Activated T-helper 1 cell treated with anti-CD3 and anti-CD28 coated beads, Interleukin-2, amount 50 U/mL, for 16 hours (primary cell): Measurements from ENCODE around the gene ROBO4.
A peak's percentile ranks its signal among the peaks of the same experiment; 100 is the strongest.

ENCODE experiments used
- DNase-seq, 2 donors: peaks; one replicate each; pipeline ENCODE4 v3.0.0-alpha.2; 2020; ENCODE audit warnings: low read depth in 1 of 2, low spot score in 1 of 2

Gene ROBO4

DNA sequence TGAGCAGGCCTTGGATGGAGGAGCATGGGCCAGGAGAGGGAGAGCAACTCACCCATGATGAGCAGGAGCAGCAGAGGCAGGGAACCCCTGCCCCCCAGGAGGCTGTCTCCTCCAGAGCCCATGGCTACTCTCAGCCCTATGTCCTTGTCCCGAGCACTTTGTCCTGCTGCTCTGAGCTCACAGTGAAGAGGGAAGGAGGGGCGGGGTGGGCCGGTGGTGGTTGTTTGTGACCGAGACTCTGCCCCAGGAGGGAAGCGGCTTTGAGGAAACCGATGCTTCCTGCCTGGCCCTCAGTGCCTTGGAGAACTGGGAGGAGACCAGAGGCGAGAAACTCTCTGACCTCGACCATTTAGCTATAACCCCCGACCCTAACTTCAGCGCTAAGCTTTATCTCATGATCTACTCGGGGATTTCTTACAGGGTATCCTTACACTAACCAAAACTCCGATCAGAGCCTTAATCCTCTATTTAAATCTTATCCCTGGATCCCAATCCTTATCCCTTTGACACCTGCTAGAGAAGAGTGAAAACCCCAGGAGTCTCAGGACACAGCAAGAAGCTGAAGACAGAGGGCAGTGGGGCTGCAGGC is at the start of gene ROBO4:
TSS of gene ROBO4 (minus strand) at position 192 of the 589 bp plus-strand sequence. CDS start at position 122, 70 bp downstream.
- no peak for DNase-seq

DNA sequence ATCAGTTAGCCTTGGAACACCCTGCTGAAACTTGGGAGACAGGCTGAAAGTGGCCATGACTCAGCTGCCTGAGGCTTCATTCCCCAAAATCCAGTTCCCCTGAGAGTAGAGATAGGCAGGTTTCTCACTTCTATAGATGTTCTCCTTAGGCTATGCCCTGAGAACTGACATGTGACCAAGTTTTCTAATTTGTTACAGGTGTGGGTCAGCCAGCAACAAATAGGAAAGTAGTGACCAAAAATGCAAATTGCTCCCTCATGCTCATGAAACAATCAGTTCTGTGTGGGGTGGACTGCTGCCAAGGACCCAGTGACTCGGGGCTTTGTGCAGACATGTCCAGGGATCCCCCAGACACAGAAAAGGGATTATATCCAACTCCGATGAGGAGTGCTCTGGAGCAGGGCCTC is 49.1 kb upstream of the ROBO4 start:
- no peak for DNase-seq

DNA sequence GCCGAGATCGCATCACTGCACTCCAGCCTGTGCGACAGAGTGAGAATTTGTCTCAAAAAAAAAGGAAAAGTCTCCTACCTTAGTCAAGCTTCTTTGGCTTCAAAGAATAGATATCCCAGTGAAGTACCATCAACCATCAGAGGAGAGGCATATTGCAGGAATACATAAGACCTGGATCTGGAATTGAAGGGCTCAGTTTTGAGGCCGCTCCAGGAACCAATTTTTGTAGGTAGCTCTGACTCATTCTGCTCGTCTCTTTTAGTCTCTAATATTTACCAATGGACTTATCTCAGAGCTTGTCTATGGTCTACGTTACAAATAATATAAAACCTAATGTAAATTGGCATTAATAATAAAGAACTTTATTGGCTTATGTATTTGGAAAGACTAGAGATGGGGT is 48.2 kb upstream of the ROBO4 start:
- no peak for DNase-seq

DNA sequence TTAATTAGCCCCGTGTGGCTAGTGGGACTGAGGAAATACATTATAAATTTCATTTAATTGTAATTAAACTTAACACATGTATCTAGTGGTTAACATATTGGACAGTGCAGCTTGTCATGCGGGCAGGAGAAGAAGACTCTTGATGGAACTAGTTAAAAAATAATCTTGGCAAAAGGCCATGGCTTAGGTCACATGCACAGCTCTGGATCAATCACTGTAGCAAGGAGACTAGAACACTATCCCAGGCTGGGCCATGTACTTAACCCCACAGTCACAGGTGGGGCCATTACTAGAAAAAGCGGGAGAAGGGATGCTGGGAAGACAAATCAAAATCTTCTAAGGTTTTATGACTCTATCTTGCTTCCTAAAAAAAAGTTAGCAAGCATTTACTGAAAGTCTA is 46.9 kb upstream of the ROBO4 start:
- DNase-seq = no peak

DNA sequence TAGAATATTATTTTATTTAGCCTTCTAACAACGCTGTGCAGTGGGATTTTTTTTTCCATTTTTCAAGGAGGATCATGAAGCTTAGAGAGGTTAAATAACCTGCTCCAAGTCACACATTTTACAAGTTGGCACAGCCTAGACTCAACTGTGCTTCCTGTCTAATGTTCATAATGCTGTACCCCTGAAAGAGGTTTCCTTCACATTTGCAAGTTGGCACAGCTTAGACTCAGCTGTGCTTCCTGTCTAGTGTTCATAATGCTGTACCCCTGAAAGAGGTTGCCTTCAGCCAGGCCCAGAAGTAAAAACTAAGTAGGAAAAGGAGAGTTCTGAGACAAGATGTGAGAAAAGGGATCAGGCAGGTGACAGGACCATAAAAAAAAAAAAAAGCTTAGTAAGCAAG is 46.1 kb upstream of the ROBO4 start:
- DNase-seq = no peak

DNA sequence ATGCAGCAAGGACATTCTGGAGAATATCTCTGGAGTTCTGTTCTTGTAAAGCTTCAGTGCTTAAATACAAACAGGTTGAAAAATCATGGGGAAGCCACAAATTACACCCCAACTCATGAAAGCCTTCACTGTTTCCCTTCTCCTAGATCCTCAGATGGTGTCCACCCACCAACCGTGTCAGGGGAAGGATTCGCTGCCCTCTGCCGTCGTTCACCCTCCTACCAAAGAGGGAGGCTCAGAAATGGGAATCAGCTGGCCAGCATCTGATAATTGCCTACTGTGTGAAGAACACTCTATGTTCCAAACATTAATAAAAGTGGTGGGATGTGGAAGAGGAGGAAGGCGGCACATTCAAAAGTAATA is 45.6 kb upstream of the ROBO4 start:
- no peak for DNase-seq

DNA sequence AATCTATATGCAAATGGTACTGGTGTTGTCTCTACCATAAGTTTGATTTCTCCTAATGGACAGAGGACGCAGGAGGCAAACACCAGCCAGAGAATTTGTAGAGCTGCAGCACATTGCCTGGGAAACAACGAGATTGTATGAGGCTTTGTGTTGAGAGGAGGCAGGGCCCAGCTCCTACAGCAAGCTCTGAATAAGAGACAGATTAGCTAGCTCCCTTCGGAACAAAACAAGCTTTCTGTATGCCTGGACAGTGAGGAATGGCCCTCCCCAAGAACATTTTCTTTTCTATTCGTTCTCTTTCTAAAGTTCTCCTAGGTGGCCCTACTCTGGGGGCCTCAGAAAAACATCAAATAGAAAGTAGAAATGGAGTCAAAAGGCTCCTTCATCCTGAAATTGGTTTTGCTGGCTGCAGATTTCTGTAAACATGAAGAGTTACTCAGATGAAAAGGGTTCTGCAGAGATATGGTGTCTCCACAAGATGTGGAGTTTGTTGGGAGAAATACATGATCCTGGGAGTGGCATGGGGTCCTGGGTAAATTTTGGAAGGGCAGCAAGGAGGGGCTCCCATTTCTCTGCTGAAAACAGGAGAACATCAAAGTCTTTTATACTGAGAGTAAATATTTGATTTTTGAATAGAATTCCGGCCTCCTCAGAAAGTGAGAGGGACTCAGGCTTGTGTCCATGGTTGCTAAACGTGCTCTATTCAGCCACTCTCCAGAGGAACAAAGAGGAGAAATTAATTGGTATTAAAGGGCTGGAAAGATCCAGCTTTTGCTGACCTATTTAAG is 45.0 kb upstream of the ROBO4 start:
- no peak for DNase-seq

DNA sequence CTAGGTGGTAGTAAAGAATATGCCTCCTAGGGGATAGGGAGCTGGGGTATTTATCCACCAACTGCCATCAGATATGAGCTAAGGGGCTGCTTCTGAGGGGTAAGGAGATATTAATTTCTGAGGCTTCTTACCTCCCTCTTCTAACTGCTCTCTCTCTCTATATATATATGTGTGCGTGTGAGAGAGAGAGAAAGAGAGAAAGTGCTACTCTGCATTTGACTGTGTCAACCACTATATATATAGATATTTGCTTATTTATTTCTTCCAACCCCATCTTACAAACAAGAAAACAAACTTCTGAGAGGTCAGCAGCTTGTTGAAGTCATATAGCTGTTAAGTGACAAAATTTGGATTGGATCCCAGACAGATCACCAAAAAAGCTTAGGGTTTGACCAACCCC is 44.0 kb upstream of the ROBO4 start:
- DNase-seq = no peak

DNA sequence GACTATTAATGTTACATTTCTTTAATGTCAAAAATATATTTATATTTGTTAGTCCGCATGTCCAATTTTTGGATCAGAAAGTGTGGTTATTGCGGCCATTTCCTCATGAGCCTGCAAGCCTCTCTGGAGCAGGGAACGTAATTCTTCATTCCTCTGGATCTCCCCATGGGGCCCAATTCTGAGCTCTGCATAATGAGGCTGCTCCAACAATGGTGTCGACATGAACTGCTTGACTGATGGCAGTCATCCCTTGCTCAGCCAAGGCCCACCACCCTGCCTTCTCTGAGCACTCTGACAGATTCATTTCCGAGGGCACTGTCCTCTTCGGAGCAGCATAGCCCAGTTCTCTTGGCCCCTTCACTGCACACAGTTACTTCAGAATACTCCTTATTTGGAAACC is 41.3 kb upstream of the ROBO4 start:
- DNase-seq = no peak

DNA sequence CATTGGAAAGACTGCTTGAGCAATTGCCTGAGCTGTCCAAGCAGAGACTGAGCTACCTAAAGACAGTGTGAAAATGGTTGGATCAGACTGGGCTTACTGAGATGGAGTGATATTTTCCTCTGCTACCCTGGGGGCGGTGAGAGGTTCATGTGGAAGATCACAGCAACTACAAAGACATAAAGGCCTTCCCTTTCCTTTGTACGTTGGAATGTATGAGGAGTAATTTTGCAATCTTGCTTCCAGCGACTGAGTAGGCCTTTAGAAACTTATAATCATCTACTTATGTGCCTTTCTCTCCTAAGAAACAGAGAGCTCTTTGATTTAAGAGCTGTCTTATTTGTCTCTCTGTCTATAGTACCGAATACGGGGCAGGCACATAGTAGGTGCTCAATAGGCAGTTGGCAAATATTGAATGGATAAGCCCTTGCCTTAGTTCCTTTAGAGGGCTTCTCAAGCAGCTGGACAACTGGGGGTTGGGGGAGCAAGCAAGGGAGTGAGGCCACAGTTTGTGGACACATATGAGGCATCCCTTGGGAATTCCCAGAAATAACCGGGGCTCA is 40.6 kb upstream of the ROBO4 start:
- DNase-seq = no peak

DNA sequence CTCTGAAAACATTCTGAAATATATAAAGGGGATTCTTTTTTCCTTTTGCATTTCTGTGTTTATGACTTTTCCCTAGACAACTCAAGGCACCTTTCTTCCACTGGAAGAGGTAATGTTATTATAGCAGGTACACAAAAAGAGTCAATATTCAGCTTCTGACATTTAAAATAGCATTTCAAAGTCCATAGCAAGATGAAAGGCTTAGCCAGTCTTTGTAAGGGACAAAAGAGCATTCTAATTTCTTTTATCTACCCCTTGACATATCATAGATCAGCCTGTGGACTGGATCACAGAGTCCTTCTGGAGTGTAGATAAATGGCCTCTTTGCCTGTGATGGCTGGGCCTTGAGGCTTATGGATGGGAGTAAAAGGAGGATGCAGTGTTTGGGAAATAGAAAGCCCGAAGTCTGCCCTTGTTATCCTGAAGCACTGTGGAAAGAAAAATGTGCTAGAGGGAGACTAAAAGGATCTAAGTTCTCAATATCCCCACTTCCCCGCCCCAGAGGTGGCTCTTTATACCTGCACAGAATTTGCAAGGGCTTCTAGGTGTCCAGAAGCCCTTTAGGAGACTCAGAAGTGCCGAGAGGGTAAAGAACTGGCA is 39.8 kb upstream of the ROBO4 start:
- DNase-seq = no peak

DNA sequence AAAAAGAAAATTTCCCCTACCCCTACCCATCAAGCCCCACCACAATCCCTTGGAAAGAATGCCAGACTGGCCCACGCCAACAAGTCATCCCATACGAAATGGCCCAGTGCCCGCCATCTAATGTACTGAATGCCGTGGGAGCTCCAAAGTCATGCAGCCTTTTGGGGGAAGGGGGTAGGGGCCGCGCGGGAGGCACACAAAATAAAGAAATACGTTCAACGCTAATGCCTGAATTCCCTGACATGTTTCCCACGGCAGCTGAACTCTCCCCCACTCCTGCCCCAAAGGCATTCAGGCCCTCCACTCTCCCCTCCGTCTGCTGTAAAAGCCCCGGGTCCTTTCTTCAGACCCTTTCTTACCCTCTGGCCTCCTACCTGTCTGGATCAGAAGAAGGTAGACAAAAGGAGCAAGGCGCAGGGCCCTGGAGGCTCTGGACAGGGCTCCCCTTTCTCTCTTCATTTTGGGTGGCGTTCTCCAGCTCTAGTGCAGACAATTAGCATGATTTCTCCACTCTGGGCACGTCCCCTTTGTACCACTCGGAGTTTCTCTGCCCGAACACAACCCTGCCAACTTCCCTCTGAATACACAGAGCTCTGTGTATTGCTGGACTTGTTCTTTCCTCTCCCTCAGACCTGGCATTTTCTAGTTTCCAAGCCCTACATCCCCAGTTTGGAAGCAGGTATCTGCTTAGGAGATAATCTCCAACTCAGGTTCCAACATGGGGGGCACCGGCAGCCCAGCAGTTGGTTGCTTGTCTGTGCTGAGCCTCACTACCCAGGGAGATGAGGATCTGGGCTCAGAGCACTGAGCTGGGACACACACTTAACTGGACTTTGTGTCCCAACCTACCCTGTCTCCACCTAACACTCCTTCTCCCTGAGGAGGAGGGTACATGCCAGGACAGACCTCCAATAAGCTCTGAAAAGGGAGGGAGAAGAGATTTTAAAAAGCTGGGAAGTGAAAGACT is 38.2 kb upstream of the ROBO4 start, which contains the start of gene HEPACAM:
TSS of gene HEPACAM (minus strand) at position 500 of the 967 bp plus-strand sequence. CDS start at position 459, 41 bp downstream.
- no peak for DNase-seq

DNA sequence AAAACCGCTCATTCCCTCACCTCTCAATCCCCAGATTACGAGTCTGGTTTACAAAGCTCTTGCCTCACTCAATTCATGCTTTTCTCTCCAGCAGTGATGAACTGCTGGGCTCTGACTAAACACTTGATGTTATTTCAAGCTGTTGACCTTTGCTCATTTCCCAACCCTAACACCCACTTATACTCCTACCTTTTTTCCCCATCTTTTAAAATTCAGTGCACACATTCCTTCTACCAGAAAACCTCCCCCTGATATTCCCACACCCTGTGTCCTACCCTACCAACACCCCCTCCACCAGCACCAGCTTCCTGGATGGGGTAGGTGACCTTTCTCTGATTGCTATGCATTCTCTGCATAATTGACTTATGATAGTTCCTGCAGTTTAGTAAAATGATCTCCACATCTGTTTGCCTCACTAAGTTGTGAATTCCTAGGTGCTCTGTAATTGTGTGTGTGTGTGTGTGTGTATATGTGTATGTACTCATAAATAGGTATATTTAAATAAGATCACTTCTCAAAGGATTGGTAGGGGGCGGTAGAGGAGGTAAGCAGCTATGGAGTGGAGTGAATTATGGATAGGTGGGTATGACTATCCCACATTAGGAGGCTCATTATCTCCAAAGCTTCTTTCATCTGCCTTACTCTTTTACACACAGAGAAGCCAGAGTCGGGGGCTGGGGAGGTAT is 37.3 kb upstream of the ROBO4 start:
- DNase-seq = no peak

DNA sequence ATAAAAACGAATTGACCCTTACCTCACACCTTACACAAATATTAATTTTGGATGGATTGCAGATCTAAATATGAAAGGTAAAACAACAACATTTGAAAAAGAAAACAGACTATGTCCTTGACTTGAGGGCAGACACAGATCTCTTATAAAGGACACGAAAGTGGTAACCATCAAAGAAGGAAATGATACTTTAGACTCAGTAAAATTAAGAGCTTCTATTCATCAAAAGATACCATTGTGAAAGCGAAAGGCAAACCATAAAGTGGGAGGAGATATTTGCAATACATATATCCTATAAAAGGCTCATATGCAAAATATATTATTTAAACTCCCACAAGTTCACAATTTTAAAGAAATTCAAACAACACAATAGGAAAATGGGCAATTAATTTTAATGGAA is 33.1 kb upstream of the ROBO4 start:
- no peak for DNase-seq

DNA sequence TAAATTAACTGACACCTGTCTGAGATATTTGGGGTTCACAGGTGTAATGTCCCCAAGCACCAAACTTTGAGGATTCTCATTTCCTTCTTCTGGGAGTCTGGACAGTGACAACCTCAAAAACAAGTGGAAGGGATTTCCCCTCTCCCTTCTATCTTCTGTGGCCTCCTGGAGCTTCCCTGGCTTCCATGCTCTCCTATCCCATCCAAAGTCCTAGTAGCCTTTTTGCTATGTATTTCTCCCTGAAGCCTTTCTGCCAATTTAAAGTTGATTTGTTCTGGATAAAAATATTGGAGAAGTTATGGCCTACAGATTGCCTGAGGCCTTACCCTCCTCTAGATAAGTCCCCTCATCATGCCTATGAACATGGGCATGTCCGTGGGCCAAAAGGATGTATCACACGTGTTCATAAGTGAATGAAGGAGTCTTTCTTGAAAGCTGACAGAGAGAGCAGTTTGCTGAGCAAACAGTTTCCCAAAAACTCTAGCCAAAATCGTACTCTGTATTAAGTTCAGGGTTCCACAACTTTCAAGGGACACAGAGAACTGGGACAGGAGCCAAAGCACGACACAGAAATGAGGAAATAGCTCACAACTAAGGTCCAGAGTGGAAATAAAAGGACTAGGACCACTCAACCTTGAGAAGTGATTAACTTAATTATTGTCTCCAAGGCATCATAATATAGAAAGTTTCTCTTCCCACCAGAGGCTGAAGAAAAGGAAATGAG is 31.4 kb upstream of the ROBO4 start:
- DNase-seq = no peak

DNA sequence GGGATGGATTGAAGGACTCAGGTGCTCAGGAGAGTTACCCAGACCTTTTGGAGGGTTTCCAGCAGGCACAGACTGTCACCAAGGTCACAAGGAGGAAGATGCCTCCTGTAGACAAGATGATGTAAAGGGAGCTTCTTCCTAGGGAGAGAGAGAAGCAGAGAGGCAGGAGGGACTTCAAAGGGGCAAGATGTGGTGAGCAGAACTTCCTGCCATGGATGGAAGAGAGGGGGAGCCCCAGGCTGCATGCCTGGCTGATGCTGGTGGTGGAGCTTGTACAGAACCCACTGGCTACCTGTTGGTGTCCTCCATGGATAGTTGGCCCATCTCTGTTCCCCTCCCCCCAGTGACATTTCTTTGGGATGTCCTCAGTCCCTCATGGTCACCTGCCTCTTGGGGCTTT is 25.6 kb upstream of the ROBO4 start:
- DNase-seq = no peak

DNA sequence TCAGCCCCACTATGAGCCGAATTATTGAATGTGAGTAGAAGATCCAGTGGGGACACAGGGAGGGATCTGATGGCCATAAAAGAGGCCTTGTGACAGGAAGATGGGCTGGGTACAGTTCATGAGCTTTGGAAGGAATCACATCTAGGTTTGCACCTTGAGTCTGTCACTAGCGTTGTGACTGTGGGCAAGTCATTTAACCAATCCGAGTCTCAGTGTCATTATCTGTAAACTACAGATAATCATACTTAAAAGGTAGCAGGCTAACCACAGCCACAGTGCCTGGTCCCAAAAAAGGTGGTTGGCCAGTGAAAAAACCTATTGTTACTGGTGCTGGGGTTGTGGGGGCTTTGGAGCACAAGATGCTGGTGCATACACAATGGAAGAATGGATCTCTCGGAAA is 25.2 kb upstream of the ROBO4 start:
- DNase-seq = no peak

DNA sequence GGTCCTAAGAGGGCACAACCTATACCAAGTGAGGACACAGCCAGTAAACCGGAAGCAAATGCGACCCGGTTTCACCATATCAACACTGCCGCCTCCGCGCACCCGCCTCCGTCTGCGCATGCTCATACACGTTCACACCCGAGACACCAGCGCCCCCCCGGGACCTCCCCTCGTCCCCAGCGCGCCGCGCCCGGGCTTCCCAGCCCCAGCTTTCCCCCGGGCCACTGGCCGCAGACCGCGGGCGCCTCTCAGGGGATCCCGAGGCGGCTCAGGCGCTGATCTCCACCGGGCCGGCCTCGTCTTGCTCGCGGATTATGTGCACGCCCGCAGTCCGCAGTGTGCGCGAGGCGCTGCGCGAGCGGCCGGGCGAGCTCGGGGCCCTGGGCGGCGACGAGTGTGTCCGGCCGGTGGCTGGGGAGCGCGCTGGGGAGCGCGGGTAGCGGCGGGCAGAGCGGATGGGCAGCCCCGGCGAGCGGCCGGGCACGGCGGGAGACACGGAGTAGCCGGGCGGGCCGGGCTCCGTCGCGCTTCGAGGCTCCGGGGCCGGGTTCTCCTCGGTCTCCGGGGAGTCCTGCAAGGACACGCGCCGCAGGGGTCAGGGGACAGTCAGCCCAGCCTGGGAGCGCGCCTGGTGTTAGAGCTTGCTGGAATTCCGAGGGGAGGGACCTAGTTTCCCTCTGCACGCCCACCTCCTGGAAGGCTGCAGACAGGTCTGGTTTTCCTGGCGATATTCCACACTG is 23.4 kb upstream of the ROBO4 start:
- DNase-seq = peak; percentile 21 to 60

DNA sequence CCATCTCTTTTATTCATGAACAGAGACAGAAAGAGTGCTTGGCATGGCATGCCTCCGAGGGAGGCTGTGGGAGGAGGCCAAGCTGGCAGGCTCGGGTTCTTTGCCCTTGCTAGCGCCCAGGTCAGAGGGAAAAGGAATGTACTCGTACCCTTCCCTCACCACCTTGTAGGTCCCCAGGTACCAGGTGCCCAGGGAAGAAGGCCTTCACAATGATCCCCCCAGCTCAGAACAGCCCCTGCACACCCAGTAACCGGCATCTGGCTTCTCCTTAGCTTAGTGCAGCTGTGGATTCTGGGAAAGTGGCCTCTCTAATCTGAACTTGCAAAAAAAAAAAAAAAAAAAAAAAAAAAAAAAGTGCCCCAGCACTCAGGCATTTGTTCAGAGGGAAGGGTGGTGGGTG is 22.7 kb upstream of the ROBO4 start:
- DNase-seq = no peak
